ENCODE data around the gene KIR2DL1.
"Not testable (repeated sequence)": the region's sequence is repeated elsewhere in the genome, so short reads cannot be mapped to it uniquely, and the experiment has no call there.

The KIR2DL1 gene

GRCh38 chr19:54756204-54757110 is 13.1 kb upstream of the KIR2DL1 start:
- H3K4me1 Mint-ChIP-seq (ENCODE audit: low read depth): not testable (repeated sequence)

GRCh38 chr19:54758577-54758976 is 11.0 kb upstream of the KIR2DL1 start:
- H3K27ac Mint-ChIP-seq; H3K4me1 Mint-ChIP-seq (ENCODE audit: low read depth); H3K9me3 Mint-ChIP-seq (ENCODE audit: low read depth); H3K27me3 Mint-ChIP-seq; H3K4me3 Mint-ChIP-seq; H3K36me3 Mint-ChIP-seq: not testable (repeated sequence)

More at GRCh38 chr19:54756204-54757110, 13.1 kb upstream of the KIR2DL1 start:
- not testable (repeated sequence) for H3K27me3 Mint-ChIP-seq; H3K36me3 Mint-ChIP-seq; H3K4me3 Mint-ChIP-seq; H3K9me3 Mint-ChIP-seq (ENCODE audit: low read depth); H3K27ac Mint-ChIP-seq

GRCh38 chr19:54764219-54764618 is 5.4 kb upstream of the KIR2DL1 start:
- not testable (repeated sequence) for H3K27me3 Mint-ChIP-seq; H3K4me3 Mint-ChIP-seq; H3K27ac Mint-ChIP-seq; H3K36me3 Mint-ChIP-seq; H3K9me3 Mint-ChIP-seq (ENCODE audit: low read depth); H3K4me1 Mint-ChIP-seq (ENCODE audit: low read depth)

GRCh38 chr19:54766464-54766863 is 3.1 kb upstream of the KIR2DL1 start:
- H3K4me3 Mint-ChIP-seq; H3K36me3 Mint-ChIP-seq; H3K4me1 Mint-ChIP-seq (ENCODE audit: low read depth); H3K27ac Mint-ChIP-seq; H3K9me3 Mint-ChIP-seq (ENCODE audit: low read depth); H3K27me3 Mint-ChIP-seq: not testable (repeated sequence)

- H3K4me3 Mint-ChIP-seq; H3K27ac Mint-ChIP-seq; H3K36me3 Mint-ChIP-seq; H3K4me1 Mint-ChIP-seq (ENCODE audit: low read depth); H3K9me3 Mint-ChIP-seq (ENCODE audit: low read depth); H3K27me3 Mint-ChIP-seq: not testable (repeated sequence)
Measured at GRCh38 chr19:54770511-54770910, 918 bp downstream of the KIR2DL1 start.

GRCh38 chr19:54771018-54771960 is 1.7 kb downstream of the KIR2DL1 start:
- H3K9me3 Mint-ChIP-seq (ENCODE audit: low read depth); H3K27ac Mint-ChIP-seq; H3K27me3 Mint-ChIP-seq; H3K4me1 Mint-ChIP-seq (ENCODE audit: low read depth); H3K4me3 Mint-ChIP-seq; H3K36me3 Mint-ChIP-seq: not testable (repeated sequence)

- not testable (repeated sequence) for H3K36me3 Mint-ChIP-seq; H3K27me3 Mint-ChIP-seq; H3K4me1 Mint-ChIP-seq (ENCODE audit: low read depth); H3K4me3 Mint-ChIP-seq; H3K27ac Mint-ChIP-seq; H3K9me3 Mint-ChIP-seq (ENCODE audit: low read depth)
Measured at GRCh38 chr19:54772666-54773065, 3.1 kb downstream of the KIR2DL1 start.

- H3K36me3 Mint-ChIP-seq; H3K9me3 Mint-ChIP-seq (ENCODE audit: low read depth); H3K27ac Mint-ChIP-seq: not testable (repeated sequence)
Measured at GRCh38 chr19:54775095-54775815, 5.7 kb downstream of the KIR2DL1 start.

GRCh38 chr19:54775830-54776229 is 6.2 kb downstream of the KIR2DL1 start:
- H3K4me3 Mint-ChIP-seq; H3K4me1 Mint-ChIP-seq (ENCODE audit: low read depth); H3K27ac Mint-ChIP-seq; H3K36me3 Mint-ChIP-seq; H3K27me3 Mint-ChIP-seq; H3K9me3 Mint-ChIP-seq (ENCODE audit: low read depth): not testable (repeated sequence)

More at GRCh38 chr19:54775095-54775815, 5.7 kb downstream of the KIR2DL1 start:
- not testable (repeated sequence) for H3K4me3 Mint-ChIP-seq; H3K4me1 Mint-ChIP-seq (ENCODE audit: low read depth); H3K27me3 Mint-ChIP-seq

GRCh38 chr19:54777851-54778250 is 8.3 kb downstream of the KIR2DL1 start:
- not testable (repeated sequence) for H3K36me3 Mint-ChIP-seq; H3K27me3 Mint-ChIP-seq; H3K4me1 Mint-ChIP-seq (ENCODE audit: low read depth); H3K9me3 Mint-ChIP-seq (ENCODE audit: low read depth); H3K27ac Mint-ChIP-seq; H3K4me3 Mint-ChIP-seq

GRCh38 chr19:54778896-54779295 is 9.3 kb downstream of the KIR2DL1 start:
- not testable (repeated sequence) for H3K36me3 Mint-ChIP-seq; H3K27ac Mint-ChIP-seq; H3K4me1 Mint-ChIP-seq (ENCODE audit: low read depth); H3K4me3 Mint-ChIP-seq; H3K9me3 Mint-ChIP-seq (ENCODE audit: low read depth); H3K27me3 Mint-ChIP-seq

GRCh38 chr19:54782916-54783315 is 13.3 kb downstream of the KIR2DL1 start:
- H3K27me3 Mint-ChIP-seq: peaks cover 18% of the 10 kb centered on the region
- not testable (repeated sequence) for H3K27ac Mint-ChIP-seq; H3K9me3 Mint-ChIP-seq (ENCODE audit: low read depth); H3K36me3 Mint-ChIP-seq; H3K4me3 Mint-ChIP-seq; H3K4me1 Mint-ChIP-seq (ENCODE audit: low read depth)

GRCh38 chr19:54786091-54786723 is 16.6 kb downstream of the KIR2DL1 start:
- H3K36me3 Mint-ChIP-seq; H3K4me1 Mint-ChIP-seq (ENCODE audit: low read depth); H3K9me3 Mint-ChIP-seq (ENCODE audit: low read depth); H3K27ac Mint-ChIP-seq; H3K4me3 Mint-ChIP-seq: not testable (repeated sequence)
- peaks cover 18% of the 10 kb centered on the region for H3K27me3 Mint-ChIP-seq

- H3K27me3 Mint-ChIP-seq: peaks cover 14% of the 10 kb centered on the region
- H3K4me1 Mint-ChIP-seq (ENCODE audit: low read depth); H3K27ac Mint-ChIP-seq; H3K9me3 Mint-ChIP-seq (ENCODE audit: low read depth); H3K36me3 Mint-ChIP-seq; H3K4me3 Mint-ChIP-seq: not testable (repeated sequence)
Measured at GRCh38 chr19:54788154-54788553, 18.6 kb downstream of the KIR2DL1 start.

- no peak overlapping the region for H3K4me3 Mint-ChIP-seq
- H3K4me1 Mint-ChIP-seq (ENCODE audit: low read depth): peaks cover 12% of the 10 kb centered on the region
- no peak overlapping the region for H3K27ac Mint-ChIP-seq
Measured at GRCh38 chr19:54790711-54791110, 21.1 kb downstream of the KIR2DL1 start.

More at GRCh38 chr19:54790711-54791110, 21.1 kb downstream of the KIR2DL1 start:
- Mint-ChIP-seq H3K27me3 (peaks cover 7% of the 10 kb centered on the region), H3K9me3 (ENCODE audit: low read depth) (no peaks in the 10 kb centered on the region), H3K36me3 (no peaks in the 10 kb centered on the region)

Data from activated naive CD8-positive, alpha-beta T cell (primary cell).